ENCODE measurements around the gene SLC14A1.

The SLC14A1 gene

DNA sequence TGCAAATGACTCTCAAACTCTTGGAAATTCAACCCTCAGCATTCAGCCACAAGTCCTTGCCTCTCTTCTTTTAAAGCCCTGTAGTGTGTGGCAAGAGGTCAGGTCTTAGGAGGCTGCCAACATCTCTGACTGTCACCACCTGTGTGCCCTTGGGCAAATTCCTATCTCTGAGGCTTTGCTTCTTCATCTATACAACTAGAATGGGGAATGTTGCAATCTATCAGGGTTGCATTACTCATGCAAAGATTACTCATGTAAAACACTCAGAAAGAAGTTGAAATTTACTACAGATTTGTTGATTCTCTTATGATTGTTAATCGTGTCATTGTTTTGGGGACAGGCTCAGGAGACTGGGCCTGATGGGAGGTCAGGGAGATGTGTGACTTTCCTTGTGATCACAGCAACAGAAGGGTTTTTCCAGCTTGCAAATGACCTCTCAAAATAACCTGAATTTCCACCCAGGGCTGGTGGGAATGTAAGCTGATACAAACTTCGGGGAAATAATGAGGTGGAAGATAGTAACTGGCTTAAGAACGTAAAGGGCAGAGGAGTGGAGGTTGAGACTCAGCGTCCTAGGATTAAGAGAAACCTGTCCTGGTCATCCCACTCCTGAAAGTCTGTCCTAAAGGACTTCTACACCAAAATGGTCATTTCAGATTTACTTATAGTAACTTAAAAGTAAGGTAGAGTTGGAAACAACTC is 69.4 kb downstream of the SLC14A1 start:
- no peak for DNase-seq (ENCODE audit: low read depth in 1 of 2, low spot score in 1 of 2)

DNA sequence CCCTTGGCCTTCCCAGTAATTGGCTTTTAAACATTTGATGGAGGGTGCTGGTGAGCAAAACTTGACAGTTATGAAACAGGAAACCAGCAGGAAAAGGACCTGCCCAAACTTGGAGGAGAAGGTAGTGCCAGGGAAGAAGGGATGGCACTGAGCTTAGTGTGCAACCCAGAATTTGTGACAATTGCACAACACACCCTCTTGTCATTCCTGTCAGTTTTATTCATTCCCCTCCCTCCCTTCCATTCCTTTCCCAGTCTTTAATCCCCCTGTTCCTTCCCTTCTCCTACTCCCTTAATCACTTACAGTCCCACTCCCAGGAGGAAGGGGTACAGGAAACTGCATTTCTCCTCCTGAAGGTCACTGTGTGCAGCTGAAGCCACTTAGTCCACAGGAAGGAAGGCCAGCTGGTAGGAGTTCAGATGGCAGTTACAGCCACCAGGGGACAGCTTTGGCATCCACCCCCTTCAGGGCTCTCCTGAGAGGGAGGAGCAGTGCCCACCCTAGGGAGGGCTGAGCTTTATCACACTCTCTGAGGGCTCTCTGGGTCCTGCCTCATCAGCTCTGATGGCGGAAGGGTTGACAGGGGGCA is 77.5 kb downstream of the SLC14A1 start:
- DNase-seq (ENCODE audit: low read depth in 1 of 2, low spot score in 1 of 2): no peak

Data from activated T-helper 1 cell treated with anti-CD3 and anti-CD28 coated beads, Interleukin-2, amount 50 U/mL, for 16 hours (primary cell).